HEK293T (cell line): Measurements from ENCODE around the gene DROSHA.

ENCODE experiments used
- ARNT ChIP-seq: fragments of 450-650 bp; IDR thresholded peaks from 2 replicates; pipeline ENCODE4 v1.6.1; 2017; ENCODE audit warnings: mild to moderate bottlenecking
- FOXA1 ChIP-seq: fragments of 450-650 bp; IDR thresholded peaks from 2 replicates; pipeline ENCODE4 v1.6.1; 2016; ENCODE audit warnings: mild to moderate bottlenecking
- FOXM1 ChIP-seq: fragments of 450-650 bp; IDR thresholded peaks from 2 replicates; pipeline ENCODE4 v1.6.1; 2017; ENCODE audit warnings: mild to moderate bottlenecking, borderline replicate concordance
- SP1 ChIP-seq: fragments of 450-650 bp; IDR thresholded peaks from 2 replicates; pipeline ENCODE4 v1.6.1; 2017

DNA sequence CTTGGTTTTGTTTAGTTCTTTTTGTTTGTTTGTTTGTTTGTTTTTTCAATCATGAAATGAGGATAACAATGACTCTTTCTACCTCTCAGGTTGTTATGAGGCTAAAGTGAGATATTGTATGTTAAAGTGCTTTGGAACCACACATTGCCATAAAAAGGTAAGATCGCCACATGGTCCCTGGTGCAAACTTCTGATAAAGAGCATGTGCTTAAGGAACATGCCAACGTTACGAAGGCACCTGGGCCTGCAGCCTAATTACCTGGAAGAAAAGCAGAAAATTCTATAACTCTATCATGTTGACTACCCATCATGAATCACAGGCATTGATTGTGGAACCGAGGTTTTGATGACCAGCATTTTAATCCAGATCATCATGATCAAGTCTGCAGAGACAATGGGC is 151.8 kb downstream of the DROSHA start:
- TF ChIP-seq SP1 (no peak), ARNT (no peak), FOXA1 (no peak), FOXM1 (no peak)
